HG02571 (cell line): ENCODE data around the gene CD1B.
"Not testable (repeated sequence)": the region's sequence is repeated elsewhere in the genome, so short reads cannot be mapped to it uniquely, and the experiment has no call there.

Experiments used
- ATAC-seq: cut with Tn5 transposase; IDR thresholded peaks from one replicate; pipeline ENCODE4 v1.9.1; 2021; ENCODE audit warnings: mild to moderate bottlenecking, moderate library complexity; ENCODE audit not compliant: unreplicated experiment

Gene CD1B

DNA sequence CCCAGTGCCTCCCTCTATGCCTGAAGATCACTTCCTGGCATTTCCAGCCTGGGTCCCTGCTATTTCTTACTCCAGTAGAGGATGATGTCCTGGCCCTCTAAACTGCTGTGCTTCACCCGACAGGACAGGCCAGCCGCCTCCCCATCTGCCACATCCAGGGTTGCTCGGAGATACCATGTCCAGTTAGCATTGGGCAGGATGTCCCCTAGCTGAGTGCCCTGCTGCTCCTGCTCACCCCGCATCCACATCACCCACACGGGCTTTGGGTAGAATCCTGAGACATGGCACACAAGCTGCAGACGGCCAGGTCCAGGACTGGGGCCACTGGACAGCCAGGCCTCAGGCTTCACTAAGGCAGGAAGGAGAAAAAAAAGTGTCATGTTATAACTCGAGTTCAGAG lies 2.0 kb downstream of the CD1B start:
- ATAC-seq = no peak

GRCh38 chr1:158328426-158328825 lies 2.9 kb downstream of the CD1B start:
- ATAC-seq = no peak

- no peak for ATAC-seq
Observed at GRCh38 chr1:158327481-158327880, 3.9 kb downstream of the CD1B start.

GRCh38 chr1:158324395-158324794 lies 6.9 kb downstream of the CD1B start:
- no peak for ATAC-seq

GRCh38 chr1:158323866-158324265 lies 7.5 kb downstream of the CD1B start:
- ATAC-seq = no peak

- no peak for ATAC-seq
Observed at GRCh38 chr1:158311066-158311465, 20.3 kb downstream of the CD1B start.

- ATAC-seq = no peak
Observed at GRCh38 chr1:158310623-158311022, 20.7 kb downstream of the CD1B start.

DNA sequence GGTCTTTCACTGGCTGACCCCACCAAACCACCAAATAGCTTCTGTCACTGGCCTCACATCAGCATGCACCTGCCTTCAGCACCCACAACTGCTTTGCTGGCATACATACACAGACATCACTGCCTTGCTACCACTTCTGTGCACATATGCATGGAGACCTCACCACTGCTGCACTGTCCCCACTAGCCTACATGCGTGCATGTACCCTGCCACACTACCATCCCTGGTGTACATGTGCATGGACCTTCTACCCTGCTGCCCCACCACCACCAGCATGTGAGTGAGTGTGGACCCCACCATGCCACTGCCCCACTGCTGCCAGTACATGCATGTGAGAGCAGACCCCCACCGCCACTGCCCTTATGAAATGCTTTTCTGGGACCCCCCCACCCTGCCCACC lies 35.5 kb downstream of the CD1B start:
- no peak for ATAC-seq

DNA sequence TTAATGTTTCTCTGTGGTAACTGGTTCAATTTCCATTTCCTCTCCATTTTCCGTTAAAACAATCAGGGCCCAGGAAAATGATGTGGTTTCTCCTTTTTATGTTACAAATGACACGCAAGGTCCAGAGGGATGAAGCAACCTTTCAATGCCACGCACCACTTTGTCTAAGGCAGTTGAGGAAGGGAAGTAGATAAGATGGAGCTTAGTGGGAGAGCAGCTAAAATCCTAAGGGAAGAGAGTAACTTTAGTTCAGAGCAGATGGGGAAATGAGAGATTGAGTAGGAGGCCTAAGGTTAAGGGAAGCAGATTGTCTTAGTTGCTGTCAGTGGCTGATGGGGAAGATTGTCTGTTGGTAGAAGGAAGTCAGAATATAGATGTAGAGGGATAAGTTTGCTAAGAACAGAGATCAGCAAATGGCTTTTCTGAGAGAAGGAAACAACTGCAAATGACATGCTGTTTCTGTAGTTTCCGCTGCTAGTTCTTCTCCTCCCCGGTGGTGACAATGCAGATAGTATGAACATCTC lies 40.9 kb downstream of the CD1B start:
- no peak for ATAC-seq

GRCh38 chr1:158289811-158290210 lies 41.5 kb downstream of the CD1B start, which contains the start of gene CD1C:
Gene CD1C, plus strand, starts transcription at chr1:158289923. Its CDS starts 142 bp downstream, at chr1:158290065.
- ATAC-seq = no peak

DNA sequence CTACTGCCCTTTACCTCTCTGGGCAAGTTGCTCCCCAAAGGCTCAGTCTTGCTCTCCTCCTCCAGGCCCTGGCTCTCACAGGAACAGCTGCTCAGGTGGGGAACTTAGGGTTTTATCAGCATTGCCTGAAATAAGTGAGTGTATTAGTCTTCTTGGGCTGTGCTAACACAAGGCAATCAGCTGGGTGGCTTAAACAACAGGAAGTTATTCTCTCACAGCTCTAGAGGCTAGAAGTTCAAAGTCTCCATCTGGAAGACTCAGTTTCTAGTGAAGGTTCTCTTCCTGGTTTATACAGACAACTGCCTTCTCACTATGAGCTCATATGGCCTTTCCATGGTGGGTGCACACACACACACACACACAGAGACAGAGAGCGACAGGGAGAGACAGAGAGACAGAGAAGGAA lies 44.4 kb downstream of the CD1B start:
- ATAC-seq = no peak

DNA sequence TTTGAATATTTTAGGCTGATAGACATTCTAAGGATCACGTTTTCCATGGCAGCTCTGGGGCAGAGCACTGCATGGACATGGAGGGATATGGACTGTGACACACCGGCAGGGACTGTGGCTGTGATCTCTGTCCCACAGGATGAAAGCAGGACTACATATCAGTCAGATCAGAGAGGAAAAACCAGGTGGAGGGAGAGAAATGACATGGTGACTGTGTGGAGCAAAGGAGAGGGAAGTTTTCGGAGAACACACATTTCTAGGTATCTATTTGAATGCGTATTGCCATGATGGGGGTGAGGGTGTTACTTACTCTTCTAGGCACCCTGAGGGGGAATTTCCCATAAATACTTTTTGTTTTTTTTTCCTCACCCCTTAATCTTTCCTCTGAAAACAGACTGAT lies 44.8 kb downstream of the CD1B start:
- ATAC-seq = no peak

DNA sequence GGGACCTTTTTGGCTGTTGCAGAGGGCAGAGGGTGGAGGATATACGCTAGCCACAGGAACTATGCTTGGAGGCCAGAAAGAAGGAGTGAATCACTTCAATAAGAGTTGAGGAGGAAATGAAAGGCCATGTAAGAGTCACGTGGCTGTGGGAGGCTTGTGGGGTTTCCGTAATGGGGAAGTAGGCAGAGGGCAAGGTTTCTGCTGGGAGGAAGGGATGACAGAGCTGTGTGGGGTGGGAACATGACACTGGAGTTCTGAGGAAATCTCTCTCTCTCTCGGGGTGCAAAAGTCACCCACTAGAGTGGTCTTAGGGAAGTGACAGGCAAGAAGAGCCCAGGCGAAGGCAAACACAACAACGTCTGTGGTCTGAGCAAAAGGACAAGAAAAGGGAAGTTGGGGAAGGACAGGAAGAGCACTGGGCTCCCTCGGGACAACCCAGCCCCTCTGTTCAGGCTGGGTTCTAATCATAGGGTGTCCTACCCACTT lies 45.5 kb downstream of the CD1B start:
- peak; percentile 46 for ATAC-seq

- peak; percentile 36 for ATAC-seq
Observed at GRCh38 chr1:158283965-158284364, 47.4 kb downstream of the CD1B start.

GRCh38 chr1:158282421-158282820 lies 48.9 kb downstream of the CD1B start:
- ATAC-seq = not testable (repeated sequence)
